Aorta (tissue), 5 donors: Measurements from ENCODE around the gene HGS. TPM values are rescaled to one million over a fixed set of nuclear protein-coding genes. Genes with fewer than 3 reads are reported as not detected.

Source experiments
- ATAC-seq: fragments of 200-7000 bp; cut with Tn5 transposase; one replicate; pipeline ENCODE4 v1.9.1; 2022; ENCODE audit warnings: moderate library complexity; ENCODE audit not compliant: low FRiP score
- DNase-seq, 2 donors: peaks; one replicate each; pipeline ENCODE4 v3.0.0-alpha.2; 2020
- H3K27ac ChIP-seq, 2 donors: one replicate each; pipeline ENCODE4 v1.5.1; 2013; ENCODE audit warnings: low read length in 2 of 2, mild to moderate bottlenecking in 2 of 2, moderate library complexity in 2 of 2, control low read depth in 1 of 2, inconsistent platforms in 1 of 2, low read depth in 1 of 2
- H3K27me3 ChIP-seq, 2 donors: one replicate each; pipeline ENCODE4 v1.6.1; 2013; ENCODE audit warnings: control low read depth in 1 of 2, low read length in 1 of 2, mild to moderate bottlenecking in 1 of 2, moderate library complexity in 1 of 2; ENCODE audit not compliant: insufficient read depth in 2 of 2, control insufficient read depth in 1 of 2
- H3K36me3 ChIP-seq, 2 donors: one replicate each; pipeline ENCODE4 v1.6.1; 2013; ENCODE audit warnings: control low read depth in 1 of 2, low read length in 1 of 2, mild to moderate bottlenecking in 1 of 2; ENCODE audit not compliant: insufficient read depth in 2 of 2, control insufficient read depth in 1 of 2
- H3K4me1 ChIP-seq, 2 donors: one replicate each; pipeline ENCODE4 v1.6.1; 2013; ENCODE audit warnings: low read length in 2 of 2, control low read depth in 1 of 2, mild to moderate bottlenecking in 1 of 2, moderate library complexity in 1 of 2; ENCODE audit not compliant: insufficient read depth in 2 of 2, control insufficient read depth in 1 of 2
- H3K4me3 ChIP-seq, 2 donors: one replicate each; pipeline ENCODE4 v1.5.1; 2013; ENCODE audit warnings: low read length in 2 of 2, control low read depth in 1 of 2, mild to moderate bottlenecking in 1 of 2
- H3K9me3 ChIP-seq: one replicate; pipeline ENCODE4 v1.6.1; 2013; ENCODE audit warnings: mild to moderate bottlenecking, low read length; ENCODE audit not compliant: control insufficient read depth
- WGBS, 2 donors: extraction: QIAGEN DNeasy Blood & Tissue Kit; methylation state at CpG; one replicate each; pipeline ENCODE4 v1.1.7; 2013; 5-methylcytosine and 5-hydroxymethylcytosine counted together
- intact Hi-C, 2 donors: fragments of 100-400 bp; cut with DNase I; formaldehyde crosslinking; loops; one replicate each; pipeline versions ENCODE4 v1.14.2 to v1.15.0; 2022
- long read RNA-seq, 2 donors: library from polyadenylated mRNA; unstranded; transcript quantifications; one replicate each; pipeline ENCODE4 v2.0.0, GENCODE V29; 2020 to 2021
- polyA plus RNA-seq, 2 donors: library from polyadenylated mRNA; stranded (reverse); fragments of 200-250 nt; gene quantifications; one replicate each; pipeline ENCODE4 v1.2.3, GENCODE V29; 2013
- total RNA-seq, 2 donors: library from RNA; stranded (reverse); fragmentation: NEBNext Ultra II Directional; extraction: Animal tissue kit (Norgen Biotek cat#: 25700); gene quantifications; one replicate each; pipeline ENCODE4 v1.2.1, GENCODE V29; 2021
- donor health status: healthy with polysubstance abuse.
- donor health status: Bipolar disorder and iron deficiency.
- donor health status: DM: no; HTN: no; CAD: no.
- donor health status: DM: no; HTN: no; CAD: no.
- donor health status: DM: yes; HTN: yes; CAD: no.

HGS gene
- total RNA-seq (10 to 100 TPM; 88.1 to 88.7 TPM), polyA plus RNA-seq (100 to 1,000 TPM in 1 of 2 donors, 10 to 100 TPM in 1; 49.1 to 277 TPM)
- long read RNA-seq, donor 1, transcript HGS-201 (22 exons, 2,970 nt): major isoform, 252 of 455 reads
- long read RNA-seq, donor 1, transcript HGS-216 (8 exons, 1,004 nt): minor isoform, 8 of 455 reads
- long read RNA-seq, donor 1, partial matches to known transcripts: 139 of 455 reads
- long read RNA-seq, donor 1, other reads (novel, unspliced or antisense): 53 of 455 reads
- long read RNA-seq, donor 2, transcript HGS-201 (22 exons, 2,970 nt): major isoform, 32 of 68 reads
- long read RNA-seq, donor 2, partial matches to known transcripts: 16 of 68 reads
- long read RNA-seq, donor 2, other reads (novel, unspliced or antisense): 16 of 68 reads

DNA sequence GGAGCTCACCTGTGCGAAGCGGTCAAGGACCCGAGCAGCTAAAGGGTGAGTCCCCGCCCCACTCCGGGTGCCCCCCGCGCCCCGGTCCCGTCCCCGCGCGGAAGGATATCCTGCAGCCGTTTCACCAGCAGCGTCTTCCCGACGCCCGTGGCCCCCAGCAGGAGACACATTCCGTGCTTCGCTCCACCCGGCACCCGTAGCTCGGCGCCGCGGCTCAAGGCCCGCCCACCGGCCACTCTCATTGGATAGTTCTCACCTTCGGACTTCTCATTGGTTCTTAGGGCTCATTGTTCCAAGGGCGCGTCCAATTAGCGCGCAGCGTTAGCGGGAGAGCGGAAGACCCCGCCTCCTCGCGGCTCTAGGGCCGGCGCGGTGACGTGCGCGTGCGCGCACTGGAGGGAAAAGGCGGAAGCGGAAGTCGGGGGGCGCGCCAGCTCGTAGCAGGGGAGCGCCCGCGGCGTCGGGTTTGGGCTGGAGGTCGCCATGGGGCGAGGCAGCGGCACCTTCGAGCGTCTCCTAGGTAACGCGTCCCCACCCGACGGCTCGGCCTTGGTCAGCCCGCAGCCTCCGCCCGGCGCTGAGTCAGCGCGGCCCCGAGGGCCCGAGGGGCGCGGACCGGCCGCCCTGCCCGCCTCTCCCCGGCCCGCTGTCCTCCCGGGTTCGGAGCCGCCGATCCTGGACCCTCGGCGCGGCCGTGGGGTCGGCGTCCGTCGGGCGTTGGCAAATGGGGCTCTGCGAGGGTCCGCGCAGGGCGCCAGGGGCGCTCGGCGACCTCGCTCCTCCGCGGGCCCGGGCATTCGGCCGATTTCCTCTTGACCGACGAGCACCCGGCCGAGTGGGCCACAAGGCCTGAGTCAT lies at the start of gene HGS, which contains the start of gene ARL16:
HGS (plus strand) TSS at position 428 of the 858 bp plus-strand sequence; CDS start at position 484, 56 bp downstream.
ARL16 (minus strand) TSS at position 214 of the 858 bp plus-strand sequence; CDS start at position 170, 44 bp downstream.
- H3K4me1 ChIP-seq: no peaks in the 10 kb centered on the region
- 0 to 1% methylated on average over 105 to 112 of the region's 112 CpGs for WGBS, 2 donors
- ATAC-seq (peak; percentile 98), DNase-seq (peak; percentile 99 to 100)
- intact Hi-C loops: no loop called here
- peak within 1 kb of the TSS; percentile 90 to 97 for H3K4me3 ChIP-seq
- no peaks in the 10 kb centered on the region for H3K27me3 ChIP-seq
- H3K27ac ChIP-seq: peak within 1 kb of the TSS in 1 of 2 donors; percentile 49
- no peaks in the 10 kb centered on the region for H3K9me3 ChIP-seq
- no peaks in the 10 kb centered on the region for H3K36me3 ChIP-seq

GRCh38 chr17:81635431-81635830 lies 48.4 kb upstream of the HGS start:
- Histone ChIP-seq H3K27me3 (no peaks in the 10 kb centered on the region), H3K4me1 (peaks cover 0 to 2% of the 10 kb centered on the region in 2 donors), H3K36me3 (peaks cover 0 to 2% of the 10 kb centered on the region in 2 donors), H3K4me3 (peak overlapping the region in 1 of 2 donors; percentile 99), H3K9me3 (no peaks in the 10 kb centered on the region), H3K27ac (no peak overlapping the region)
- intact Hi-C loops: no loop called here
- WGBS, 2 donors: 85 to 89% methylated on average over 5 of the region's 5 CpGs
- DNase-seq: no peak
- ATAC-seq: no peak

- Histone ChIP-seq H3K9me3 (no peaks in the 10 kb centered on the region), H3K4me3 (peak overlapping the region; percentile 51 to 99), H3K36me3 (peaks cover 0 to 2% of the 10 kb centered on the region in 2 donors), H3K27ac (peak overlapping the region in 1 of 2 donors; percentile 61), H3K27me3 (no peaks in the 10 kb centered on the region), H3K4me1 (peaks cover 0 to 2% of the 10 kb centered on the region in 2 donors)
- DNase-seq (no peak), ATAC-seq (no peak)
- intact Hi-C loops: no loop called here
- WGBS, 2 donors: 30 to 36% methylated on average over 18 of the region's 18 CpGs
Observed at GRCh38 chr17:81635973-81636504, 47.8 kb upstream of the HGS start.

GRCh38 chr17:81636505-81637288 lies 47.1 kb upstream of the HGS start, which contains the start of the genes NPLOC4 and TSPAN10:
NPLOC4 (minus strand) TSS chr17:81637112; CDS start chr17:81636930, 182 bp downstream.
TSPAN10 (plus strand) TSS chr17:81637196; CDS start chr17:81642413, 5,217 bp downstream.
- H3K27me3 ChIP-seq: no peaks in the 10 kb centered on the region
- peaks cover 0 to 2% of the 10 kb centered on the region in 2 donors for H3K4me1 ChIP-seq
- H3K27ac ChIP-seq: peak within 1 kb of the TSS; percentile 61 to 74
- intact Hi-C loops: loop anchor here in 1 of 2 donors (1.0 kb wide), 1 partner anchor 30 kb away; the partner anchor contains the start of genes CCDC137 and OXLD1
- peak; percentile 91 to 94 for DNase-seq
- no peaks in the 10 kb centered on the region for H3K9me3 ChIP-seq
- peak; percentile 96 for ATAC-seq
- 0% methylated on average over 53 to 77 of the region's 77 CpGs for WGBS, 2 donors
- peak within 1 kb of the TSS; percentile 51 to 99 for H3K4me3 ChIP-seq
- no peaks in the 10 kb centered on the region for H3K36me3 ChIP-seq

- no peak overlapping the region for H3K27ac ChIP-seq
- DNase-seq: no peak
- no peaks in the 10 kb centered on the region for H3K9me3 ChIP-seq
- no peaks in the 10 kb centered on the region for H3K36me3 ChIP-seq
- peaks cover 0 to 2% of the 10 kb centered on the region in 2 donors for H3K4me1 ChIP-seq
- H3K27me3 ChIP-seq: no peaks in the 10 kb centered on the region
- ATAC-seq: no peak
- WGBS, 2 donors: 83 to 84% methylated on average over 4 of the region's 4 CpGs
- intact Hi-C loops: no loop called here
- H3K4me3 ChIP-seq: no peak overlapping the region
Observed at GRCh38 chr17:81638683-81639082, 45.1 kb upstream of the HGS start.

GRCh38 chr17:81640011-81640410 lies 43.8 kb upstream of the HGS start:
- no peak for ATAC-seq
- Histone ChIP-seq H3K9me3 (no peaks in the 10 kb centered on the region), H3K27ac (no peak overlapping the region), H3K4me1 (peaks cover 0 to 2% of the 10 kb centered on the region in 2 donors), H3K27me3 (no peaks in the 10 kb centered on the region), H3K36me3 (no peaks in the 10 kb centered on the region), H3K4me3 (no peak overlapping the region)
- intact Hi-C loops: no loop called here
- DNase-seq: no peak
- WGBS, 2 donors: 89 to 92% methylated on average over 9 of the region's 9 CpGs

DNA sequence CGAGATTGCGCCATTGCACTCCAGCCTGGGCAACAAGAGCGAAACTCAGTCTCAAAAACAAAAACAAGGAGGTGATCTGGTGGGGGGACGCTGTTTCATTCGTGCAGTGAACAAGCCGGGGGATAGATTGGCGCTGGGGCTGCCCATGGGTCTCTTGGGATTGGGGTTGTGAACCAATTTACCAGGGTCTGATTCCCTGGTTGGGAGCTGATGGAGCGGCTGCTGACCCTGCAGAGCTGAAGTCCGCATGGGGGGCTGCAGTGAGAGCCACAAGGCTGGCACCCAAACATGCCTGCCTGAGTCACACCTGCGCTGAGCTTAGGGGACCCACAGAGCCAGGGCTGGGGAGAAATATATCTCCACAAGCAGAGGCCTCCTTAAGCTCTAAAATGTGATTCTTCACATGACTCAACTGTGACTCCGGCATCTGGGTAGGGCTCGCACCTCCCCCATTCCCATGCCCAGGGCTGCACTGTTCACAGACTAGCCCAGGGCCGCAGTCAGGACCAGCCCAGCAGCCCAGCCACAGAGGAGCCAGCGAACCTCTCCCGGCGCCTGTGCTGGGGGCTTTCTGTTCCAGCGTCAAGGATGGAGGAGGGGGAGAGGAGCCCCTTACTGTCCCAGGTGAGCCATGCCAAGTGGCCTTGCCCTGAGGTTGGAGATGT lies 41.9 kb upstream of the HGS start:
- H3K27ac ChIP-seq: no peak overlapping the region
- no peaks in the 10 kb centered on the region for H3K4me1 ChIP-seq
- no peak for ATAC-seq
- no peaks in the 10 kb centered on the region for H3K27me3 ChIP-seq
- no peak overlapping the region for H3K4me3 ChIP-seq
- no peaks in the 10 kb centered on the region for H3K36me3 ChIP-seq
- 92 to 93% methylated on average over 16 to 17 of the region's 17 CpGs for WGBS, 2 donors
- intact Hi-C loops: no loop called here
- DNase-seq: no peak
- no peaks in the 10 kb centered on the region for H3K9me3 ChIP-seq
